Fibroblast of the conjunctiva (primary cell): ENCODE measurements around the gene ZFAND5.
A peak's percentile ranks its signal among the peaks of the same experiment; 100 is the strongest.

Experiments
- DNase-seq: peaks from one replicate; pipeline ENCODE4 v3.0.0-alpha.2; 2010; ENCODE audit warnings: low read depth

ZFAND5 gene

DNA sequence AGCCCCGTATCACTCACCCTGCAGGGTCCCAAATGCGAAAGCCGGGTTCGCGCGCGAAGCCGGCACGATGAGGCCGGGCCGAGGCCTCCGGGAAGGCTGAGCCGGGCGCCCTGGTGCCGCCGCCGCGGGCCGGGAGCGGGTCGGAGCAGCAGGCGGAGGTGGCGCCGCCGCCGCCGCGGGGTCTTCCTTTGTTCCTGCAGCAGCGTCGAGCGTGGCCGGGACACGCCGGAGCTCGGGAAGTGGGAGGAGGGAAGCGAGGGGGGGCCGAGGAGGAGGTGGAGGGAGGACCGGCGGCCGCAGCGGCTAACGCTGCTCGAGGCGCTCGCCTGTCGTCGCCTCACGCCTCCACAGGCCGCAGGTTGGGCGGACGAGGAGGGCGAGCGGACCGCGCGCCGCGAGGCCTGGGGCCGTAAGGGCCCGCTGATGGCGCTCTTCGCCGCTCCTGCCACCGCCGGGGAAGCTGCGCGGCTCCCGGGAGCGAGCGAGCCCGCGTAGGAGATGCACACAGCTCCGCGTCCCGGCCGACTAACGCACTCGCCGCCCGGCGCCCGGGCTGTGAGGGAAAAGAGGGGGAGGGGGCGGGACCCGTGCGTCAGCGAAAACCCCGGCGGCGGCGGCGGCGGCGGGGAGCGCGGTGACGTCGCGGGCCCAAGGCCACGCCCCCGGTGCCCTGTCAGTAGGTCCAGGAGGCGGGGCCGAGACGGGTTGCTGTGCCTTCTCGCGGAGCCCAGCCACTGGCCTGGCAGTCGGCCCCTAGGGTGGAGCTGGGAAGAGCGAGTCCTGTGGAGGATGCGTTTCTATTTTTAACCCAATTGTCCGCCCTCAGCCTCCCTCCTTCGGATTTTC lies at the start of gene ZFAND5:
Gene ZFAND5, minus strand, starts transcription at position 530 of the 846 bp plus-strand sequence. CDS start 4,430 bp downstream, outside the sequence.
- DNase-seq = peak; percentile 98

- DNase-seq = no peak
Observed at GRCh38 chr9:72412483-72413040, 47.6 kb upstream of the ZFAND5 start.

- DNase-seq = no peak
Observed at GRCh38 chr9:72410214-72410613, 45.2 kb upstream of the ZFAND5 start.

DNA sequence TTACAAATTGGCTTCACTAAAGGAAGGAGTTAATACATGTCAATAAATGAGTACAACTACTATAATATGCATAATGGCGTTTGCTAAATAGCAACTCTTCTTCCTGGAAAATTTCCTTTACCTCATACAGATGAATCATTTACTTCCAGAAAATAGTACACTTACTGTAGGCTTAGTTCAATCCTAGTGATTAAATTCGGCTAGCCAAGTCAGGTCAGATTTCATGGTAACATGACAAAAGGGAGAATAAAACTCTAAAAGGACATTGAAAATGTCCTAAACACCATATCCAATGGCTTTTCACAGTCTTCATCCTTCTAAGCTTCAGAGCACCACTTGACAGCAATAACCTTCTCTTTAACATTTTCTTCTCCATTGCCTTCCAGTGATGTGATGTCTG lies 42.1 kb upstream of the ZFAND5 start:
- no peak for DNase-seq

GRCh38 chr9:72402744-72403143 lies 37.7 kb upstream of the ZFAND5 start:
- no peak for DNase-seq

GRCh38 chr9:72401396-72401795 lies 36.4 kb upstream of the ZFAND5 start:
- no peak for DNase-seq

DNA sequence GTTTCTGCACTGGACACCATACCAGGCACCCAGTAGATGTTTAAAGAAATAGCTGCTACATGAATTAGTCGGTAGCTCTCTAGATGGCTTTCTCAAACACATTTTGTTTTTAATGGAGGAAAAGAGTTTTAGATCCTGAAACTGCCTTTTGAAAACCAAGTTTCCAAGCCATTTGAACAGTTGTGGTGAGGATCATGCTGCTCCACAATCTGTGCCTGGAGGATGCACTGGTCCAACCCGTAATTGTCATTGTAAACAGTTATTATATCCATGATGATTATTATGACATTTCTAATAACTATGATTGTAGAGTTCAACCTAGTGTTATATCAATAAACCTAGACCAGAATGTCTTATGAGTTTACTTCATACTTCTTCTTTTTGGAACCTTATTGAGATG lies 35.9 kb upstream of the ZFAND5 start:
- no peak for DNase-seq

DNA sequence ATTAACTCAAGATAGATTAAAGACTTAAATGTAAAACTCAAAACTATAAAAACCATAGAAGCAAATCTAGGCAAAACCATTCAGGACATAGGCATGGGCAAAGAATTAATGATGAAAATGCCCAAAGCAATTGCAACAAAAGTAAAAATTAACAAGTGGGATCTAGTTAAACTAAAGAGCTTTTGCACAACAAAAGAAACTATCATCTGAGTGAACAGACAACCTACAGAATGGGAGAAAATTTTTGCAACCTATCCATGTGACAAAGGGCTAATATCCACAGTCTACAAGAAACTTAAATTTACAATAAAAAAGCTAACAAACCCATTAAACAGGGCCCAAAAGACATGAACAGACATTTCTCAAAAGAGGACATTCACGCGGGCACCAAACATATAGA lies 34.4 kb upstream of the ZFAND5 start:
- no peak for DNase-seq

GRCh38 chr9:72396247-72397091 lies 31.5 kb upstream of the ZFAND5 start:
- DNase-seq = peak; percentile 51

DNA sequence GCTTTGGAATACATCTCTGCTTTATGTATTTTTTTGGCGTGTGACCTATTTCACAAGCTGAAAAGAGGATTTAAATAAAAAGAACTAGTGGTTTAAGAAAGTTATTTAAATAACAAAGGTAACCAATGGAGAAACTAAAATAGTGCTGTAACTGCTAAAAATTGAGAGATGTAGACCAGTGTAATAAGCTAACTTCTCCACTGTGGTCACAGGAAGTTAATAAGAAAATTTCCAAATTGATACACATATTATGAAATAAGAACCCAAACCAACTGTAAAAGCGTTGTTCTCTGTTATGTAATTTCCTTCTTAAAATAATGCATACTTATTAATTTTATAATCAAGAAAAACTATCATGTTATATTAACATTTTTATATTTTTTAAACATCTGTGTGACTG lies 29.1 kb upstream of the ZFAND5 start:
- no peak for DNase-seq

DNA sequence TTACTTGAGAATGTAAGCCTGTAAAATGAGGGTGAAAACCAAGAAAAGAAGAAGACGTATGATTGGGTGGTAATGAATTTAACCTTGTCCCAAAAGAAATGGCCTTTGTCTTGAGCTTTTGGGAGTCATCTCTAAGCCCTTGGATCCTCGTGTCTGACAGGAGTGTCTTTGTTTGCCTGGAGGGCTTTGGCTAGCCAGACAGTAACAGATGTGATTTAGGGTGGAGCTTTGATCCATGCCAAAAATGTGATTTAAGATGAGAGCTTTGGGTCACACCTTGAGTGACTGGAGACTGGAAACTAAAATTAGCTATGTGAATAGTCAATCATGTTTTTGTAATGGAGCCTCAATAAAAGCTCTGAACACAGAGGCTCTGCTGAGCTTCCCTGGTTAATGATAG lies 25.9 kb upstream of the ZFAND5 start:
- no peak for DNase-seq

DNA sequence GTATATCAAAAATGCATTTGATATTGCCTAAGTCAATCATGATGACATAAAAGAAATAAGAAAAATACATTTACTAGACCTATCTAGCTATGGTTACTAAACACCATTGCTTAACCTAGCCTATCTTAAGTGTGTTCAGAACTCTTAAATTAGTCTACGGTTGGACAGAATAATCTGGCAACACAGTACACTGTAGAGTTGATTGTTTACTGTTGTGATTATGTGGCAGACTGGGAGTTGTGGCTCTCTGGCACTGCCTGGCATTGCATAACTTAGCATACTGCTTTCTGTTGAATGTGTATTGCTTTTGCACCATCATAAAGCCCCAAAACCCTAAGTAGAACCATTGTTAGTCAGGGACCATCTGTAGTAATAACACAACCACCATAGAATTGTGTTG lies 21.2 kb upstream of the ZFAND5 start:
- no peak for DNase-seq

DNA sequence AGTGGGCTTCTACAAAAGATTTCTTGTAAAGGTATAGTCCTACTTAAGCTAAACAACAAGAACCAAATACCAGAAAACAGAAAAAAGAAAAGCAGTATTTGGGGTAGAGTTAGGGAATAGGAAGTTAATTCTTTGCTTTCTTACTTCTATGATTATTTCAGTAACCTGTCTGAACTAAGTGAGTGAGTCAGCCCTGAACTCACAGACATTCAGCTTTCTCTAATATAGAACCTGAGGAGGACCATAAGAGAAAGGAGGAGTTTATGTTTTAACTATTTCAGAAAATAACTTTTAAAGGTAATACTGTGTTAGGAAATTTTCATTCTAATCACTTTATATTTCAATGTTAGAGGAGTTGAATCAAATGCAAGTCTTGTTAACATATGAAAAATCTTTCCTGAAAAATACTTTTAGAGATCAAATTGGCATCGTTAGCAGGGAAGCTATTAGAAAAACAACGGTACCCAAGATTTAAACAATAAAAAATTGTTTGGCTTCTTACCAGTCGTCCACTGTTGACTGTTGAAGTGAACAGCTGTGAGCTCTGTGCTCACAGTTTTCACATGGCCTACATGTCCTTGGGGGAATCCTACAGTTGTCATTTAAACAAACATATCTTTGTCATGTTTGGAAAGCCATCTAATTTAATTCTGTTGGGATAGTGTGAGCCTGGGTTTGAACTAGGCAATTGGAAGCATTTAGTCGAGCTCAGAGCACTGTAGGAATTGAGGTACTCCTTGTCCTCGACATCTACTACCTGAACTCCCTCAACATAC lies 19.9 kb upstream of the ZFAND5 start:
- DNase-seq = no peak

DNA sequence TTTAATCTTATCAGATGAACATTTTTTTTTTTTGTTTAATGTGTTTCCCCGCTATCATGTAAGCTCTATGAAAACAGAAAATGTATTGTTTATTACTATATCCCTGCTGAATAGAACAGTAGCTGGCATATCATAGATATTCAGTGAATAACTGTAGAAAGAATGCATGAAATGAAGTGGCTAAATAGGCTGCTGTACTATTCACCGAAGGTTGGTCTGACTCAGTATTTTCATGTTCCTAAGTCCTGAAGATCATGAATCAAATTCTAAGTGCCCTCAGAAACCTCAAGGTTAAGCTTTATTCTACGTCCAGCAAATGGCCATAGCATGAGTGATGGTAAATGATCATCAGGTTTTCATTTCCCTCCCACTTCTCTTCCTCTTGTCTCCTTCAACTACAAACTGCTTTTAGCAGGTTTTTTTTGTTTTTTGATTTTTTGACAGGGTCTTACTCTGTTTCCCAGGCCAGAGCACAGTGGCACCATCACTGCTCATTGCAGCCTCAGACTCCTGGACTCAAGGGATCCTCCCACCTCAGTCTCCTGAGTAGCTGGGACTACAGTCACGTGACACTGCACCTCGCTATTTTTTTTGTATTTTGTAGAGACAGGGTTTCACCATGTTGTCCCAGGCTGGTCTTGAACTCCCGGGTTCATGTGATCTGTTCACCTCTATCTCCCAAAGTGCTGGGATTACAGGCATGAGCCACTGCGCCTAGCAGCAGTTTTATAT lies 19.1 kb upstream of the ZFAND5 start:
- DNase-seq = no peak

DNA sequence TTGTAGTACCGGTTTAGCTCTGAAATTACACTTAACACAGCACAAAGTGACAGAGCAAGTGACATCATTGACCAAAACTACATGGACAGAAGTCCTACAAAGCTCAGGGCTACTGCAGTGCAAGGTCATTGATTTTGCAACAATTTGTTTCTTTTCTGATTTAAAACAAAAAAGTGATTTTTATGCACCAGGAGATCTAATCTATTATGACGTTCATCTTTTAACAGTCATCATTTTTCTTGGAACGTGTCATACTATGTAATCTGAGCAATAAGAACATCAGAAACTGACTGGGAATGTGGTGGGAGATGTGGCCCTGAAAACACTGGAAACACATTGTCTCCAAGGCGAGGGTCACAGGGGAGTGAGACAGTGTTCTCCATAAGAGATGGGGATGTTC lies 17.4 kb upstream of the ZFAND5 start:
- no peak for DNase-seq

GRCh38 chr9:72377041-72377440 lies 12.0 kb upstream of the ZFAND5 start:
- DNase-seq = no peak

DNA sequence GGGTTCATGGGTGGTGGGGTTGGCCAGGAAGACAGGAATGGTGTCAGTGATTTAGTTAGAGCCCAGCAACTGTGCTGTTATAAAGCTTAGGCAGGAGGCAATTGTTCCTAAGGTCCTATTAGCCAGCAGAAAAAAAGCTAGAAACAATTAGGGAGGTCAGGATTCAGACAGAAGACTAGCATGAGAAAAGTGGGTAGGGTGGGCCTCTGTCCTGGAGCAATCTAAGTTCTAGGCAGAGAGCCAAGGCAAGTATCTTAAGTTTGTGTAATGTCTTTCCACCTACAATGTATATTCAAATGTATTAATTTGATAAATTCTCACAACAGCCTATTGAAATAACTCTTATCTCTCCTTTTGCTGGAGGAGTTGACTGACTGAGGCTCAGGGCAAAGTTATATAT lies 6.1 kb upstream of the ZFAND5 start:
- DNase-seq = no peak

GRCh38 chr9:72365525-72366256 lies 683 bp upstream of the ZFAND5 start:
- peak; percentile 72 for DNase-seq

GRCh38 chr9:72363908-72364678 lies 915 bp downstream of the ZFAND5 start:
- no peak for DNase-seq

- DNase-seq = no peak
Observed at GRCh38 chr9:72363236-72363635, 1.8 kb downstream of the ZFAND5 start.
